Right lobe of liver (tissue), 6 donors: Measurements from ENCODE around the gene CCDC136. TPM values are rescaled to one million over a fixed set of nuclear protein-coding genes. Genes with fewer than 3 reads are reported as not detected.

Experiments used
- ATAC-seq, 4 donors: fragments of 200-7000 bp; cut with Tn5 transposase; one replicate each; pipeline ENCODE4 v1.9.1; 2020; ENCODE audit warnings: mild to moderate bottlenecking in 4 of 4, moderate library complexity in 4 of 4
- DNase-seq, 3 donors: peaks; one replicate each; pipeline ENCODE4 v3.0.0-alpha.2; 2020
- H3K27ac ChIP-seq, 3 donors: fragments of 200-600 bp; one replicate each; pipeline ENCODE4 v1.8.0; 2022
- H3K27me3 ChIP-seq, 2 donors: fragments of 200-600 bp; one replicate each; pipeline ENCODE4 v1.8.0; 2022
- H3K36me3 ChIP-seq, 4 donors: fragments of 200-600 bp; sonication (generic) in 1 of 4; one replicate each; pipeline versions ENCODE4 v1.5.1 to v1.8.0; 2017 to 2022; ENCODE audit warnings: control low read depth in 1 of 4
- H3K4me1 ChIP-seq, 4 donors: fragments of 200-600 bp; sonication (generic) in 1 of 4; one replicate each; pipeline versions ENCODE4 v1.5.1 to v1.8.0; 2017 to 2022; ENCODE audit warnings: control low read depth in 1 of 4
- H3K4me3 ChIP-seq, 3 donors: fragments of 200-600 bp; one replicate each; pipeline ENCODE4 v1.8.0; 2022
- H3K9me3 ChIP-seq, 4 donors: fragments of 200-600 bp; sonication (generic) in 1 of 4; one replicate each; pipeline versions ENCODE4 v1.5.1 to v1.8.0; 2017 to 2022; ENCODE audit warnings: control low read depth in 1 of 4
- POLR2A ChIP-seq: fragments of 450-650 bp; IDR thresholded peaks from one replicate; pipeline ENCODE4 v1.6.1; 2017; ENCODE audit warnings: antibody characterized with exemption, mild to moderate bottlenecking
- WGBS: methylation state at CpG from one replicate; pipeline ENCODE4 v1.1.6; 2018; ENCODE audit warnings: low coverage, low lambda C conversion rate; ENCODE audit not compliant: insufficient coverage; ENCODE audit errors: missing lambda C conversion rate; 5-methylcytosine and 5-hydroxymethylcytosine counted together
- intact Hi-C, 2 donors: fragments of 100-400 bp; cut with DNase I; formaldehyde crosslinking; loops; one replicate each; pipeline versions ENCODE4 v1.11.2 to v1.14.1; 2022
- long read RNA-seq: library from polyadenylated mRNA; unstranded; transcript quantifications from one replicate; pipeline ENCODE4 v2.0.0, GENCODE V29; 2019
- total RNA-seq, 6 experiments: library from RNA; depleted of rRNA in 2 of 6; stranded (reverse); fragments of >200 nt in 2 of 6; fragmentation: NEBNext Ultra II Directional in 3 of 6; extraction: Animal tissue kit (Norgen Biotek cat#: 25700) in 3 of 6; gene quantifications; one replicate each; pipeline versions ENCODE4 v1.1.0 to v1.2.4, GENCODE V29; 2016 to 2023
- TF ChIP-seq, protein P1 (sequence below), 4 donors: fragments of 200-600 bp in 3 of 4; fragments of 450-650 bp in 1 of 4; IDR thresholded peaks; one replicate each; pipeline versions ENCODE4 v1.5.1 to v1.8.0; 2016 to 2022; ENCODE audit warnings: antibody characterized with exemption in 4 of 4, mild to moderate bottlenecking in 2 of 4
- donor health status: DM: no; HTN: yes; CAD: no.
- donor health status: DM: no; HTN: no; CAD: no.
- donor health status: DM: no; HTN: no; CAD: no.
- donor health status: DM: no; HTN: yes; CAD: no.
- donor health status: DM: no; HTN: yes; CAD: no.

CCDC136 gene
- total RNA-seq: under 1 TPM in 4 of 6 experiments, not detected in 2; 0.16 to 0.70 (median 0.20) TPM
- long read RNA-seq: 0 reads

DNA sequence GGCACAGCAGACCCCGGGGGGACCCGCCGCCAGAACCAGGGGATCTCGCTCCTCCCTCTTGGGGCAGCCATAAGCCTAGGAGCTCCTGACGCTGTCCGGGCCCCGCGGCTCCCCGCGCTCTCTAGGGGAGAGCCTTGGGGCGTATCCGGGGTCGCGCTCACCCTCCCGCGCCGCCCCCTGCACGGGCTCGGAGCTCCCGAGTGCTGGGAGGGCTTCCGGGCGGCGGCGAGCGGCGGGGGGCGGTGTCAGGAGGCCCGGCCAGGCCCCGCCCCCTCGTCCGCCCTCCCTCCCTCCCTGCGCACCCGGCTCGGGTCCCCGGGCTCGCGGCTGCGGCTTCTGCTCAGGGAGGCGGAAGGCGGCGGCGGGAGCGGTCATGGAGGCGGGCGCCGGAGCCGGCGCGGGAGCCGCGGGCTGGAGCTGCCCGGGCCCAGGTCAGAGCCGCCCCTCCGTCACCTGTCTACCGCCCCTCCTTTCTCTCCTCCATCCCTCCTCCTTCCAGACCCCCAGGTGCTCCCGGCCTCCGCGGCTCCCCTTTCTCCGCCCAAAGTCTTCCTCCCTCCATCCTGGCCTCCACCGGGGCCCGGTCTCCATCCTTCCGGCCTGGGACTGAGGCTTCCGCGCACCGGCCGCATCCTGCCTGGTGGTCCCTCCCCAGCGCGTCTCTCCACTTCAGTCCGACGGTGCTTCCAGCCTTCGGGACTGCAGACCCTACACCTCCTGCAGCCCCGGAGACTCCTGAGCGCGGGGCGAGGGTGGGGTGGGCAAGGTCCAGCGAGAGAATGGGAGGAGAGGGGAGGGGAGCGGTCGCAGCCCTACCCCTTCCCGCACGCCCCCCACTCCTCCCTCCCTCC lies at the start of gene CCDC136:
CCDC136 (plus strand) TSS at position 848 of the 851 bp plus-strand sequence. CDS start 444 bp downstream, outside the sequence.
- DNase-seq: peak; percentile 69 to 79 (median 70)

DNA sequence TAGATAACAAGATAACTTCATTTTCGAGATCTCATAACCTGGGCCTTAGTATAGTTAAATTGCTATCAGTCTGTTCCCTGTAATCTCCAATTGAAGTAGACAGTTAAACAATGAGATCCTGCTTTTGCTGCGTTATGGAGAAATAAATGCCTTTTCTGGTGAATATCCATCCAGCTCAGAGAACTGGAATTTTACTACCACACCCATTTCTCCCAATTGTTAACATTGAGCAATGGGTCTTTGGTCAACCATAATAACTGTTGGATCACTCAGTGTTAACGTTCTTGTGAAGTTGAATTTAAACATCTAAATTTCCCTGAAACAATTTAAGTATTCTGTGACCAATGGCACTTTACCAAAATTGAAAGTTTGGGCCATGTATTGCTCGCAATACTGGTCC lies 49.6 kb upstream of the CCDC136 start:
- TF ChIP-seq POLR2A: no peak
- TF ChIP-seq, protein P1, sequence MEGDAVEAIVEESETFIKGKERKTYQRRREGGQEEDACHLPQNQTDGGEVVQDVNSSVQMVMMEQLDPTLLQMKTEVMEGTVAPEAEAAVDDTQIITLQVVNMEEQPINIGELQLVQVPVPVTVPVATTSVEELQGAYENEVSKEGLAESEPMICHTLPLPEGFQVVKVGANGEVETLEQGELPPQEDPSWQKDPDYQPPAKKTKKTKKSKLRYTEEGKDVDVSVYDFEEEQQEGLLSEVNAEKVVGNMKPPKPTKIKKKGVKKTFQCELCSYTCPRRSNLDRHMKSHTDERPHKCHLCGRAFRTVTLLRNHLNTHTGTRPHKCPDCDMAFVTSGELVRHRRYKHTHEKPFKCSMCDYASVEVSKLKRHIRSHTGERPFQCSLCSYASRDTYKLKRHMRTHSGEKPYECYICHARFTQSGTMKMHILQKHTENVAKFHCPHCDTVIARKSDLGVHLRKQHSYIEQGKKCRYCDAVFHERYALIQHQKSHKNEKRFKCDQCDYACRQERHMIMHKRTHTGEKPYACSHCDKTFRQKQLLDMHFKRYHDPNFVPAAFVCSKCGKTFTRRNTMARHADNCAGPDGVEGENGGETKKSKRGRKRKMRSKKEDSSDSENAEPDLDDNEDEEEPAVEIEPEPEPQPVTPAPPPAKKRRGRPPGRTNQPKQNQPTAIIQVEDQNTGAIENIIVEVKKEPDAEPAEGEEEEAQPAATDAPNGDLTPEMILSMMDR (IDR thresholded peaks at IDR 0.05): no peak
- DNase-seq (no peak), ATAC-seq (no peak)
- Histone ChIP-seq H3K4me1 (peaks cover 0 to 39% (median 7%) of the 10 kb centered on the region in 4 donors), H3K36me3 (no peaks in the 10 kb centered on the region), H3K4me3 (no peak overlapping the region), H3K27ac (no peak overlapping the region), H3K9me3 (no peaks in the 10 kb centered on the region), H3K27me3 (no peaks in the 10 kb centered on the region)
- 63% methylated on average over 4 of the region's 4 CpGs for WGBS
- intact Hi-C loops: no loop called here

More for the DNA sequence above, at the start of gene CCDC136:
- ATAC-seq: peak; percentile 89 to 91 (median 90)
- TF ChIP-seq POLR2A: no peak
- TF ChIP-seq, protein P1 (IDR thresholded peaks at IDR 0.05): no peak
- Histone ChIP-seq H3K4me3 (peak within 1 kb of the TSS; percentile 71 to 81 (median 78)), H3K27ac (no peak within 1 kb of the TSS), H3K36me3 (no peaks in the 10 kb centered on the region), H3K9me3 (no peaks in the 10 kb centered on the region), H3K27me3 (no peaks in the 10 kb centered on the region), H3K4me1 (peaks cover 0 to 4% (median 0%) of the 10 kb centered on the region in 4 donors)
- WGBS: 2% methylated on average over 32 of the region's 80 CpGs
- intact Hi-C loops: no loop called here

DNA sequence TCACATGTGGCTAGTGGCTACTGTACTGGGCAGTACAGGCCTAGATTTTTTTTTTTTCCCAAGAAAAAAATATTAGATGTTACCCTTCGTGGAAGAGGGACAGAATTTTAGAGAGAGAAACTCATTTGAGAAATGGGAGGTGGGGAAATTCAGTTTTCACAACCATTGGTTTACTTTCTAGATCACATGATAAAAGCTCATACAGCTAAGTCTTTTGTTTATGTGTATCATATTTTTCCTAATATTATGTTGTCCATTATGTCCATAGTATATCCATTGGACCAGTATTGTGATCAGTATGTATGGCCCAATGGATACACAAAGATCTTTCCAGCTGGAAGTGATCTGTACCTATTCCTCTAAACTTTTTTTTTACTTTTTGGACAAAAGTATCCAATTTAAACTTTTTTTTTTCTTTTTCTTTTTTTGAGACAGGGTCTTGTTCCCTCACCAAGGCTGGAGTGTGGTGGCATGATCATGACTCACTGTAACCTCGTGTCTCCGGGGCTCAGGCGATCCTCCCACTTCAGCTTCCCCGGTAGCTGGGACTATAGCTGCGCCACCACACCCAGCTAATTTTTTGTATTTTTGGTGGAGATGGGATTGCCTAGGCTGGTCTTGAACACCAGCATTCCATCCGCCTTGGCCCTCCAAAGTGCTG lies 48.5 kb upstream of the CCDC136 start:
- peaks cover 0 to 39% (median 10%) of the 10 kb centered on the region in 4 donors for H3K4me1 ChIP-seq
- DNase-seq (no peak), ATAC-seq (no peak)
- 72% methylated on average over 3 of the region's 7 CpGs for WGBS
- intact Hi-C loops: no loop called here
- H3K36me3 ChIP-seq: peaks cover 0 to 6% (median 0%) of the 10 kb centered on the region in 4 donors
- H3K9me3 ChIP-seq: no peaks in the 10 kb centered on the region
- TF ChIP-seq POLR2A: no peak
- TF ChIP-seq, protein P1 (IDR thresholded peaks at IDR 0.05): no peak
- no peak overlapping the region for H3K27ac ChIP-seq
- no peak overlapping the region for H3K4me3 ChIP-seq
- H3K27me3 ChIP-seq: no peaks in the 10 kb centered on the region

DNA sequence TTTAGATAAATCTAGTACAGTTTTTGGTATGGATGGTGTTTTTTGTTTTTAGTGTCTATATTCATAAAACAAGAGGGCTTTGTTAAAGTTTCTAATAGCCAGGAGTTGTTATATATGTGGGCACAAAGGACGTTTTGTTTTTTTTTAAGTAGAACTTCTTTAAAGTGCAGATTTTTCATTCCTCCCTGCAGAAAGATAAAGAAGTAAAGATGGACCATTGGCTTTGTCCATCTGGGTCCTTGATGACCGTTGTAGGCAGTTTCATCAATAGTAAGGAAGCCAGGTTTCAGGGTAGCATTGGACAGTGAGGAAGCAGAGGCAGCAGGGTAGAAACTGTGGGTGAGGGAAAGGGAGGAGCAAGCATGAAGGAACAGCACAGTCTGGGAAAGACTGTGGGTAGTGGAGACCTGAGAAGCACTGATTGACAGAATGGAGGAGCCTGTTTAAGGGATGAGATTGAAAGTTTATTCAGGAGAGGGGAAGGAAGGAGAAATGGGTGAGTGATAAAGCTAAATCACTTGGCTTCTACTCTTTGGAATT lies 47.3 kb upstream of the CCDC136 start:
- Histone ChIP-seq H3K36me3 (peaks cover 0 to 16% (median 6%) of the 10 kb centered on the region in 4 donors), H3K9me3 (no peaks in the 10 kb centered on the region), H3K4me3 (no peak overlapping the region), H3K27me3 (no peaks in the 10 kb centered on the region), H3K27ac (no peak overlapping the region), H3K4me1 (peaks cover 0 to 39% (median 8%) of the 10 kb centered on the region in 4 donors)
- intact Hi-C loops: no loop called here
- DNase-seq: no peak
- TF ChIP-seq, protein P1 (IDR thresholded peaks at IDR 0.05): no peak
- TF ChIP-seq POLR2A: no peak
- ATAC-seq: no peak
- 42% methylated on average over 2 of the region's 2 CpGs for WGBS
